HEK293 (cell line): ENCODE measurements around the gene ZFHX2.
A peak's percentile ranks its signal among the peaks of the same experiment; 100 is the strongest.

Experiments used
- CTCF ChIA-PET: fragments of 350-600 bp; formaldehyde crosslinking; extraction: SDS; loops from one replicate; lab custom pipeline; 2021; ENCODE audit warnings: antibody characterized with exemption; lab: Yijun Ruan, JAX
- POLR2A ChIA-PET: fragments of 300-600 bp; formaldehyde crosslinking; extraction: SDS; loops from one replicate; lab custom pipeline; 2020; ENCODE audit warnings: antibody characterized with exemption, inconsistent platforms; lab: Yijun Ruan, JAX
- H3K27ac ChIP-seq: fragments of 200-500 bp; sonication (Bioruptor generic); 2 replicates; pipeline ENCODE4 v1.5.1; 2014; ENCODE audit warnings: low read depth, low read length, control low read depth, inconsistent platforms; ENCODE audit errors: extremely low read depth
- H3K36me3 ChIP-seq, 2 experiments: fragments of 200-500 bp in 1 of 2; sonication (Bioruptor generic) in 1 of 2; 1 replicate in 1 of 2; 2 replicates in 1 of 2; pipeline ENCODE4 v1.5.1; 2014 to 2017; ENCODE audit warnings: inconsistent platforms in 2 of 2, low read length in 2 of 2; ENCODE audit not compliant: control insufficient read depth in 2 of 2, insufficient read depth in 1 of 2
- H3K4me1 ChIP-seq: fragments of 200-500 bp; sonication (Bioruptor generic); 2 replicates; pipeline ENCODE4 v1.5.1; 2014; ENCODE audit warnings: mild to moderate bottlenecking, low read length, inconsistent platforms; ENCODE audit not compliant: control insufficient read depth, insufficient read depth
- H3K4me3 ChIP-seq: 2 replicates; pipeline ENCODE4 v1.5.1; 2011; ENCODE audit warnings: low read depth, mild to moderate bottlenecking, control low read depth, low read length, moderate library complexity
- H3K9me3 ChIP-seq: fragments of 200-500 bp; sonication (Bioruptor generic); 2 replicates; pipeline ENCODE4 v1.5.1; 2014; ENCODE audit warnings: low read depth, low read length, inconsistent platforms; ENCODE audit not compliant: control insufficient read depth, insufficient read depth
- BCL11A ChIP-seq: fragments of 450-650 bp; formaldehyde crosslinking; IDR thresholded peaks from 2 replicates; pipeline ENCODE4 v1.5.1; 2016; ENCODE audit warnings: low read depth, missing biosample characterization, missing genetic modification characterization
- GLI2 ChIP-seq: fragments of 450-650 bp; formaldehyde crosslinking; IDR thresholded peaks from 2 replicates; pipeline ENCODE4; 2017; ENCODE audit warnings: missing biosample characterization, missing genetic modification characterization, low read depth, borderline replicate concordance
- GLI4 ChIP-seq: fragments of 450-650 bp; formaldehyde crosslinking; IDR thresholded peaks from 2 replicates; pipeline ENCODE4 v1.5.1; 2016; ENCODE audit warnings: missing biosample characterization, missing genetic modification characterization
- GLIS1 ChIP-seq: fragments of 450-650 bp; formaldehyde crosslinking; IDR thresholded peaks from 2 replicates; pipeline ENCODE4 v1.5.1; 2016; ENCODE audit warnings: missing biosample characterization, missing genetic modification characterization
- PRDM1 ChIP-seq: fragments of 450-650 bp; formaldehyde crosslinking; IDR thresholded peaks from 2 replicates; pipeline ENCODE4; 2016; ENCODE audit warnings: missing biosample characterization, missing genetic modification characterization
- SP7 ChIP-seq: fragments of 450-650 bp; formaldehyde crosslinking; IDR thresholded peaks from 2 replicates; pipeline ENCODE4 v1.5.1; 2016; ENCODE audit warnings: missing biosample characterization, missing genetic modification characterization
- WT1 ChIP-seq: fragments of 450-650 bp; formaldehyde crosslinking; IDR thresholded peaks from 2 replicates; pipeline ENCODE4 v1.5.1; 2016; ENCODE audit warnings: missing biosample characterization, missing genetic modification characterization
- ZBTB1 ChIP-seq: fragments of 450-650 bp; formaldehyde crosslinking; IDR thresholded peaks from 2 replicates; pipeline ENCODE4 v1.5.1; 2016; ENCODE audit warnings: missing biosample characterization, missing genetic modification characterization
- ZBTB7A ChIP-seq: fragments of 450-650 bp; formaldehyde crosslinking; IDR thresholded peaks from 2 replicates; pipeline ENCODE4 v1.5.1; 2016; ENCODE audit warnings: low read depth, missing biosample characterization, missing genetic modification characterization
- ZFP3 ChIP-seq: fragments of 450-650 bp; formaldehyde crosslinking; IDR thresholded peaks from 2 replicates; pipeline ENCODE4 v1.5.1; 2016; ENCODE audit warnings: low read depth, missing biosample characterization, missing genetic modification characterization
- ZFP41 ChIP-seq: fragments of 450-650 bp; formaldehyde crosslinking; IDR thresholded peaks from 2 replicates; pipeline ENCODE4 v1.5.1; 2016; ENCODE audit warnings: missing biosample characterization, missing genetic modification characterization, borderline replicate concordance
- ZFP69B ChIP-seq: fragments of 450-650 bp; formaldehyde crosslinking; IDR thresholded peaks from 2 replicates; pipeline ENCODE4 v1.5.1; 2016; ENCODE audit warnings: missing biosample characterization, missing genetic modification characterization
- ZNF146 ChIP-seq: fragments of 450-650 bp; formaldehyde crosslinking; IDR thresholded peaks from 2 replicates; pipeline ENCODE4 v1.5.1; 2016; ENCODE audit warnings: missing biosample characterization, missing genetic modification characterization
- ZNF221 ChIP-seq: fragments of 450-650 bp; formaldehyde crosslinking; IDR thresholded peaks from 2 replicates; pipeline ENCODE4 v1.5.1; 2017; ENCODE audit warnings: missing biosample characterization, missing genetic modification characterization, borderline replicate concordance
- ZNF510 ChIP-seq: fragments of 450-650 bp; formaldehyde crosslinking; IDR thresholded peaks from 2 replicates; pipeline ENCODE4 v1.5.1; 2018; ENCODE audit warnings: mild to moderate bottlenecking, missing genetic modification characterization, missing biosample characterization; ENCODE audit not compliant: insufficient replicate concordance
- ZNF623 ChIP-seq: fragments of 450-650 bp; formaldehyde crosslinking; IDR thresholded peaks from 2 replicates; pipeline ENCODE4 v1.5.1; 2016; ENCODE audit warnings: missing biosample characterization, missing genetic modification characterization
- ZNF654 ChIP-seq: fragments of 450-650 bp; formaldehyde crosslinking; IDR thresholded peaks from 2 replicates; pipeline ENCODE4 v1.5.1; 2016; ENCODE audit warnings: low read depth, missing biosample characterization, missing genetic modification characterization
- ZNF707 ChIP-seq: fragments of 450-650 bp; formaldehyde crosslinking; IDR thresholded peaks from 2 replicates; pipeline ENCODE4 v1.5.1; 2016; ENCODE audit warnings: missing biosample characterization, missing genetic modification characterization
- ZNF76 ChIP-seq: fragments of 450-650 bp; formaldehyde crosslinking; IDR thresholded peaks from 2 replicates; pipeline ENCODE4; 2016; ENCODE audit warnings: low read depth, missing biosample characterization, missing genetic modification characterization, borderline replicate concordance
- ZNF837 ChIP-seq: fragments of 450-650 bp; formaldehyde crosslinking; IDR thresholded peaks from 2 replicates; pipeline ENCODE4 v1.5.1; 2016; ENCODE audit warnings: missing biosample characterization, missing genetic modification characterization
- TF ChIP-seq, protein P1 (sequence below): fragments of 450-650 bp; formaldehyde crosslinking; IDR thresholded peaks from 2 replicates; pipeline ENCODE4 v1.5.1; 2017; ENCODE audit warnings: missing biosample characterization, missing genetic modification characterization
- TF ChIP-seq, protein P2 (sequence below): fragments of 450-650 bp; formaldehyde crosslinking; IDR thresholded peaks from 2 replicates; pipeline ENCODE4 v1.5.1; 2016; ENCODE audit warnings: missing biosample characterization, missing genetic modification characterization
- TF ChIP-seq, protein P3 (sequence below): fragments of 450-650 bp; formaldehyde crosslinking; IDR thresholded peaks from 2 replicates; pipeline ENCODE4 v1.5.1; 2016; ENCODE audit warnings: missing biosample characterization, missing genetic modification characterization
- TF ChIP-seq, protein P4 (sequence below): fragments of 450-650 bp; formaldehyde crosslinking; IDR thresholded peaks from 2 replicates; pipeline ENCODE4 v1.5.1; 2016; ENCODE audit warnings: missing biosample characterization, missing genetic modification characterization
- TF ChIP-seq, protein P5 (sequence below): fragments of 450-650 bp; formaldehyde crosslinking; IDR thresholded peaks from 2 replicates; pipeline ENCODE4 v1.5.1; 2016; ENCODE audit warnings: missing biosample characterization, missing genetic modification characterization

The ZFHX2 gene

DNA sequence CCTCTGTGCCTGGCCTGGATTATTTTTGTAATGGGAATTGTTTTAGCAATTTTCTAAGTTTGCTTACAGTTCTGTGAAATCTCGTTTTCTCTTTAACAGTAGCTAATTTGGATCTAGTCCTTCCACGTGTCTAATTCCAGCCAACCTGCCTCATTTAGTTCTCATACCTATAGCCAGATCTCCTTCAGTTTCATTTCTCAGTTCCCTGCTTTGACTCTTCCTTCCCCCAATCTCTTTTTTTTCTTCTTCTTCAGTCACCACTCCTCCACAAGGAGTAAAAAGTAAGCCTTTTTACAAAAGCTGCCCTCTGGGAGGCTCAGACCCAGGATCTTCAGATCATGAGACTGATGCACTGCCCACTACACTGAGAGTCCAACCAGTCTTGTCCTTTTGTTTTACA is 6.0 kb upstream of the ZFHX2 start:
- ChIA-PET CTCF (interaction anchor here (0.6 to 10.1 kb wide), 4 partner anchors 11 to 77 kb away, joined by 3 to 338 read pairs (median 7); no protein-coding TSS in a partner anchor), POLR2A (interaction anchor here (0.9 to 1.5 kb wide), 4 partner anchors 79 to 578 kb away, joined by 3 to 4 read pairs (median 4); partner anchors contain the start of gene PSME1)
- no peaks in the 10 kb centered on the region for H3K9me3 ChIP-seq
- no peak overlapping the region; the same call in 1 of the 2 replicates for H3K4me3 ChIP-seq
- peaks cover 7% of the 10 kb centered on the region for H3K4me1 ChIP-seq
- H3K27ac ChIP-seq: peak overlapping the region; percentile 81
- TF ChIP-seq SP7 (tag by site-specific recombination) (no peak), ZFP41 (tag by site-specific recombination) (no peak)
- peaks cover 10 to 49% of the 10 kb centered on the region in 2 experiments; a peak in 2 of 3 replicates for H3K36me3 ChIP-seq

DNA sequence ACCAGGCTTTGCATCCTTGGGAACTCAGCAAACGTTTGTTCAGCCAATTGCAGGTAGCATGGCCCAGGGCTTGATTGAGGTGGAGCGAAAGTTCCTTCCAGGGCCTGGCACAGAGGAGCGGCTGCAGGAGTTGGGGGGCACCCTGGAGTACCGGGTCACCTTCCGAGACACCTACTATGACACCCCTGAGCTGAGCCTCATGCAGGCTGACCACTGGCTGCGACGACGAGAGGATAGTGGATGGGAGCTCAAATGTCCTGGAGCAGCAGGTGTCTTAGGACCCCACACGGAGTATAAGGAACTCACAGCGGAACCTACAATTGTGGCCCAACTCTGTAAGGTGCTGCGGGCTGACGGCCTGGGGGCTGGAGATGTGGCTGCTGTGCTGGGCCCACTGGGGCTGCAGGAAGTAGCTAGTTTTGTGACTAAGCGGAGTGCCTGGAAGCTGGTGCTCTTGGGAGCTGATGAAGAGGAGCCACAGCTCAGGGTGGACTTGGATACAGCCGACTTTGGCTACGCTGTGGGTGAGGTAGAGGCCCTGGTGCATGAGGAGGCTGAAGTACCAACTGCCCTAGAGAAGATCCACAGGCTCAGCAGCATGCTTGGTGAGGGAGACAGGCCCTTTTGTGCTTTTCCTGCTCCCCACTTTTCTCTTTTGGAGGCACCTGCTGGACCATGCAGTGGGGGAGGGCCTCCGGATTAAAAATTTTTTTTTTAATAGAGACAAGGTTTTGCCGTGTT is 5.3 kb upstream of the ZFHX2 start:
- Histone ChIP-seq H3K4me1 (peaks cover 9% of the 10 kb centered on the region), H3K9me3 (no peaks in the 10 kb centered on the region), H3K4me3 (peak overlapping the region; percentile 85), H3K36me3 (peaks cover 10 to 43% of the 10 kb centered on the region in 2 experiments; a peak in 2 of 3 replicates), H3K27ac (peak overlapping the region; percentile 81)
- CTCF ChIA-PET: interaction anchor here (10.1 kb wide), 1 partner anchor 77 kb away, joined by 338 read pairs; no protein-coding TSS in a partner anchor
- POLR2A ChIA-PET: interaction anchor here (0.6 to 1.1 kb wide), 4 partner anchors 22 to 579 kb away, joined by 3 to 4 read pairs (median 3); partner anchors contain the start of genes JPH4 and PSME1
- TF ChIP-seq ZNF654 (tag by site-specific recombination) (no peak), WT1 (no peak), ZNF510 (no peak), ZBTB7A (tag by site-specific recombination) (no peak), ZNF707 (tag by site-specific recombination) (no peak), GLI2 (tag by site-specific recombination) (no peak), ZFP3 (tag by site-specific recombination) (no peak), ZNF221 (tag by site-specific recombination) (no peak), BCL11A (tag by site-specific recombination) (no peak), GLI4 (tag by site-specific recombination) (no peak), ZFP69B (tag by site-specific recombination) (peak; percentile 83), GLIS1 (tag by site-specific recombination) (peak; percentile 84), ZNF623 (tag by site-specific recombination) (no peak), ZNF76 (no peak), ZBTB1 (tag by site-specific recombination) (no peak), ZNF146 (tag by site-specific recombination) (no peak), PRDM1 (tag by site-specific recombination) (no peak), ZNF837 (tag by site-specific recombination) (no peak)
- TF ChIP-seq, protein P1, sequence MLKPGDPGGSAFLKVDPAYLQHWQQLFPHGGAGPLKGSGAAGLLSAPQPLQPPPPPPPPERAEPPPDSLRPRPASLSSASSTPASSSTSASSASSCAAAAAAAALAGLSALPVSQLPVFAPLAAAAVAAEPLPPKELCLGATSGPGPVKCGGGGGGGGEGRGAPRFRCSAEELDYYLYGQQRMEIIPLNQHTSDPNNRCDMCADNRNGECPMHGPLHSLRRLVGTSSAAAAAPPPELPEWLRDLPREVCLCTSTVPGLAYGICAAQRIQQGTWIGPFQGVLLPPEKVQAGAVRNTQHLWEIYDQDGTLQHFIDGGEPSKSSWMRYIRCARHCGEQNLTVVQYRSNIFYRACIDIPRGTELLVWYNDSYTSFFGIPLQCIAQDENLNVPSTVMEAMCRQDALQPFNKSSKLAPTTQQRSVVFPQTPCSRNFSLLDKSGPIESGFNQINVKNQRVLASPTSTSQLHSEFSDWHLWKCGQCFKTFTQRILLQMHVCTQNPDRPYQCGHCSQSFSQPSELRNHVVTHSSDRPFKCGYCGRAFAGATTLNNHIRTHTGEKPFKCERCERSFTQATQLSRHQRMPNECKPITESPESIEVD (tag by site-specific recombination): no peak
- TF ChIP-seq, protein P2, sequence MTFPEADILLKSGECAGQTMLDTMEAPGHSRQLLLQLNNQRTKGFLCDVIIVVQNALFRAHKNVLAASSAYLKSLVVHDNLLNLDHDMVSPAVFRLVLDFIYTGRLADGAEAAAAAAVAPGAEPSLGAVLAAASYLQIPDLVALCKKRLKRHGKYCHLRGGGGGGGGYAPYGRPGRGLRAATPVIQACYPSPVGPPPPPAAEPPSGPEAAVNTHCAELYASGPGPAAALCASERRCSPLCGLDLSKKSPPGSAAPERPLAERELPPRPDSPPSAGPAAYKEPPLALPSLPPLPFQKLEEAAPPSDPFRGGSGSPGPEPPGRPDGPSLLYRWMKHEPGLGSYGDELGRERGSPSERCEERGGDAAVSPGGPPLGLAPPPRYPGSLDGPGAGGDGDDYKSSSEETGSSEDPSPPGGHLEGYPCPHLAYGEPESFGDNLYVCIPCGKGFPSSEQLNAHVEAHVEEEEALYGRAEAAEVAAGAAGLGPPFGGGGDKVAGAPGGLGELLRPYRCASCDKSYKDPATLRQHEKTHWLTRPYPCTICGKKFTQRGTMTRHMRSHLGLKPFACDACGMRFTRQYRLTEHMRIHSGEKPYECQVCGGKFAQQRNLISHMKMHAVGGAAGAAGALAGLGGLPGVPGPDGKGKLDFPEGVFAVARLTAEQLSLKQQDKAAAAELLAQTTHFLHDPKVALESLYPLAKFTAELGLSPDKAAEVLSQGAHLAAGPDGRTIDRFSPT: no peak
- TF ChIP-seq, protein P3, sequence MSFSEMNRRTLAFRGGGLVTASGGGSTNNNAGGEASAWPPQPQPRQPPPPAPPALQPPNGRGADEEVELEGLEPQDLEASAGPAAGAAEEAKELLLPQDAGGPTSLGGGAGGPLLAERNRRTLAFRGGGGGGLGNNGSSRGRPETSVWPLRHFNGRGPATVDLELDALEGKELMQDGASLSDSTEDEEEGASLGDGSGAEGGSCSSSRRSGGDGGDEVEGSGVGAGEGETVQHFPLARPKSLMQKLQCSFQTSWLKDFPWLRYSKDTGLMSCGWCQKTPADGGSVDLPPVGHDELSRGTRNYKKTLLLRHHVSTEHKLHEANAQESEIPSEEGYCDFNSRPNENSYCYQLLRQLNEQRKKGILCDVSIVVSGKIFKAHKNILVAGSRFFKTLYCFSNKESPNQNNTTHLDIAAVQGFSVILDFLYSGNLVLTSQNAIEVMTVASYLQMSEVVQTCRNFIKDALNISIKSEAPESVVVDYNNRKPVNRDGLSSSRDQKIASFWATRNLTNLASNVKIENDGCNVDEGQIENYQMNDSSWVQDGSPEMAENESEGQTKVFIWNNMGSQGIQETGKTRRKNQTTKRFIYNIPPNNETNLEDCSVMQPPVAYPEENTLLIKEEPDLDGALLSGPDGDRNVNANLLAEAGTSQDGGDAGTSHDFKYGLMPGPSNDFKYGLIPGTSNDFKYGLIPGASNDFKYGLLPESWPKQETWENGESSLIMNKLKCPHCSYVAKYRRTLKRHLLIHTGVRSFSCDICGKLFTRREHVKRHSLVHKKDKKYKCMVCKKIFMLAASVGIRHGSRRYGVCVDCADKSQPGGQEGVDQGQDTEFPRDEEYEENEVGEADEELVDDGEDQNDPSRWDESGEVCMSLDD (tag by site-specific recombination): peak; percentile 17; the same call in 1 of the 2 replicates
- TF ChIP-seq, protein P4, sequence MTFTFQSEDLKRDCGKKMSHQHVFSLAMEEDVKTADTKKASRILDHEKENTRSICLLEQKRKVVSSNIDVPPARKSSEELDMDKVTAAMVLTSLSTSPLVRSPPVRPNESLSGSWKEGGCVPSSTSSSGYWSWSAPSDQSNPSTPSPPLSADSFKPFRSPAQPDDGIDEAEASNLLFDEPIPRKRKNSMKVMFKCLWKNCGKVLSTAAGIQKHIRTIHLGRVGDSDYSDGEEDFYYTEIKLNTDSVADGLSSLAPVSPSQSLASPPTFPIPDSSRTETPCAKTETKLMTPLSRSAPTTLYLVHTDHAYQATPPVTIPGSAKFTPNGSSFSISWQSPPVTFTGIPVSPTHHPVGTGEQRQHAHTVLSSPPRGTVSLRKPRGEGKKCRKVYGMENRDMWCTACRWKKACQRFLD: no peak
- TF ChIP-seq, protein P5, sequence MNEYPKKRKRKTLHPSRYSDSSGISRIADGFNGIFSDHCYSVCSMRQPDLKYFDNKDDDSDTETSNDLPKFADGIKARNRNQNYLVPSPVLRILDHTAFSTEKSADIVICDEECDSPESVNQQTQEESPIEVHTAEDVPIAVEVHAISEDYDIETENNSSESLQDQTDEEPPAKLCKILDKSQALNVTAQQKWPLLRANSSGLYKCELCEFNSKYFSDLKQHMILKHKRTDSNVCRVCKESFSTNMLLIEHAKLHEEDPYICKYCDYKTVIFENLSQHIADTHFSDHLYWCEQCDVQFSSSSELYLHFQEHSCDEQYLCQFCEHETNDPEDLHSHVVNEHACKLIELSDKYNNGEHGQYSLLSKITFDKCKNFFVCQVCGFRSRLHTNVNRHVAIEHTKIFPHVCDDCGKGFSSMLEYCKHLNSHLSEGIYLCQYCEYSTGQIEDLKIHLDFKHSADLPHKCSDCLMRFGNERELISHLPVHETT: no peak
